ENCODE results near the gene GARIN5B.
A peak's percentile ranks its signal among the peaks of the same experiment; 100 is the strongest.

The GARIN5B gene

GRCh38 chr19:55345101-55345817 is 17.8 kb downstream of the GARIN5B start:
- TF ChIP-seq CTCF (conservative IDR thresholded peaks at IDR 0.05; ENCODE audit: low read length) = no peak
- no peak for DNase-seq (ENCODE audit: low read depth)
- no peak overlapping the region for H3K4me3 ChIP-seq (ENCODE audit: low read length)

- H3K4me3 ChIP-seq (ENCODE audit: low read length) = no peak overlapping the region
- TF ChIP-seq CTCF (conservative IDR thresholded peaks at IDR 0.05; ENCODE audit: low read length) = no peak
- DNase-seq (ENCODE audit: low read depth) = no peak
These were observed 18.6 kb downstream of the GARIN5B start for GRCh38 chr19:55344444-55344843.

GRCh38 chr19:55341595-55342531 is 21.2 kb downstream of the GARIN5B start:
- peak overlapping the region; percentile 81; the same call in 1 of the 2 replicates for H3K4me3 ChIP-seq (ENCODE audit: low read length)
- DNase-seq (ENCODE audit: low read depth) = no peak
- no peak for TF ChIP-seq CTCF (conservative IDR thresholded peaks at IDR 0.05; ENCODE audit: low read length)

- H3K4me3 ChIP-seq (ENCODE audit: low read length) = peak overlapping the region; percentile 81
- TF ChIP-seq CTCF (conservative IDR thresholded peaks at IDR 0.05; ENCODE audit: low read length) = no peak
- DNase-seq (ENCODE audit: low read depth) = peak; percentile 53
These were observed 21.9 kb downstream of the GARIN5B start for GRCh38 chr19:55341171-55341588.

GRCh38 chr19:55340784-55341147 is 22.3 kb downstream of the GARIN5B start:
- H3K4me3 ChIP-seq (ENCODE audit: low read length) = peak overlapping the region; percentile 81
- no peak for DNase-seq (ENCODE audit: low read depth)

More at GRCh38 chr19:55340784-55341147, 22.3 kb downstream of the GARIN5B start:
- no peak; the same call in 1 of the 2 replicates for TF ChIP-seq CTCF (conservative IDR thresholded peaks at IDR 0.05; ENCODE audit: low read length)

Measured in AG10803 (cell line).